ENCODE results near the gene JAZF1.

GRCh38 chr7:28133872-28134271, 46.7 kb downstream of the JAZF1 start:
- no peak for TF ChIP-seq CTCF (IDR thresholded peaks at IDR 0.05; ENCODE audit: insufficient read depth, low read length)
- no peak for TF ChIP-seq SPI1 (IDR thresholded peaks at IDR 0.05; ENCODE audit: borderline replicate concordance, low read depth)

Data from HL-60 (cell line).